Uterus (tissue), 2 donors: Measurements from ENCODE around the gene ACBD6.

Experiments
- CTCF ChIP-seq, 4 experiments: fragments of 200-600 bp in 2 of 4; fragments of 450-650 bp in 2 of 4; sonication (generic) in 2 of 4; IDR thresholded peaks; one replicate each; pipeline ENCODE4 v1.5.1; 2016 to 2019; ENCODE audit warnings: antibody characterized with exemption in 4 of 4, mild to moderate bottlenecking in 2 of 4, moderate library complexity in 1 of 4
- POLR2A ChIP-seq, 2 donors: fragments of 450-650 bp; IDR thresholded peaks; one replicate each; pipeline ENCODE4 v1.6.1; 2016; ENCODE audit warnings: antibody characterized with exemption in 2 of 2, mild to moderate bottlenecking in 1 of 2, moderate library complexity in 1 of 2

GRCh38 chr1:180522213-180522515 is 19.8 kb upstream of the ACBD6 start:
- TF ChIP-seq CTCF (IDR thresholded peaks at IDR 0.05): no peak
- TF ChIP-seq POLR2A (IDR thresholded peaks at IDR 0.05): no peak
